ENCODE data around the gene AFMID. TPM values are rescaled to one million over a fixed set of nuclear protein-coding genes. Genes with fewer than 3 reads are reported as not detected.
A peak's percentile ranks its signal among the peaks of the same experiment; 100 is the strongest.

AFMID gene
- total and polyA plus RNA-seq, 2 of the 13 experiments (the other 11 are each of a cell fraction or from before 2014, with no cell fraction given) = 249 to 270 TPM

- peak; percentile 47; the same call in 1 of the 2 replicates for TF ChIP-seq IKZF5 (CRISPR knock-in tag; IDR thresholded peaks at IDR 0.05)
- TF ChIP-seq ZNF431 (CRISPR knock-in tag; IDR thresholded peaks at IDR 0.05; ENCODE audit: borderline replicate concordance, low read depth) = peak; percentile 78
- no peak for TF ChIP-seq MYNN (CRISPR knock-in tag; IDR thresholded peaks at IDR 0.05; ENCODE audit: low read depth)
- TF ChIP-seq SMARCE1 (IDR thresholded peaks at IDR 0.05; ENCODE audit: borderline replicate concordance) = no peak
- TF ChIP-seq CHCHD3 (CRISPR knock-in tag; IDR thresholded peaks at IDR 0.05) = no peak
- no peak for TF ChIP-seq KDM4B (CRISPR knock-in tag; IDR thresholded peaks at IDR 0.05)
- no peak; the same call in 1 of the 2 replicates for TF ChIP-seq ZNF678 (CRISPR knock-in tag; IDR thresholded peaks at IDR 0.05)
- peak; percentile 24 for TF ChIP-seq RFX5 (IDR thresholded peaks at IDR 0.05; ENCODE audit: low read depth, low read length)
- peak; percentile 43; the same call in 1 of the 2 replicates for TF ChIP-seq NKX3-1 (CRISPR knock-in tag; IDR thresholded peaks at IDR 0.05)
- peak; percentile 52; the same call in 1 of the 2 replicates for TF ChIP-seq IRF2 (CRISPR knock-in tag; IDR thresholded peaks at IDR 0.05)
- TF ChIP-seq PHF5A (CRISPR knock-in tag; IDR thresholded peaks at IDR 0.05; ENCODE audit: low read depth, unreplicated experiment) = peak; percentile 94
- 0 out of 2 replicates have a peak, but pooled peaks have one; percentile 22 for TF ChIP-seq MTERF4 (CRISPR knock-in tag; IDR thresholded peaks at IDR 0.05)
- TF ChIP-seq ZSCAN29 (CRISPR knock-in tag; conservative IDR thresholded peaks at IDR 0.05) = 0 out of 2 replicates have a peak, but pooled peaks have one; percentile 27
- TF ChIP-seq CENPT (CRISPR knock-in tag; IDR thresholded peaks at IDR 0.05; ENCODE audit: low read depth) = peak; percentile 83; the same call in 1 of the 2 replicates
- TF ChIP-seq ZNF777 (CRISPR knock-in tag; IDR thresholded peaks at IDR 0.05) = peak; percentile 93
- peak; percentile 95 for TF ChIP-seq ZBTB7A (CRISPR knock-in tag; IDR thresholded peaks at IDR 0.05)
- peak; percentile 91 for TF ChIP-seq YEATS4 (CRISPR knock-in tag; IDR thresholded peaks at IDR 0.05; ENCODE audit: borderline replicate concordance)
- TF ChIP-seq FOXM1 (CRISPR knock-in tag; IDR thresholded peaks at IDR 0.05) = peak; percentile 24; the same call in 1 of the 2 replicates
- TF ChIP-seq ZNF740 (CRISPR knock-in tag; IDR thresholded peaks at IDR 0.05) = peak; percentile 52; the same call in 1 of the 2 replicates
- no peak; the same call in 1 of the 2 replicates for TF ChIP-seq FOXA3 (CRISPR knock-in tag; IDR thresholded peaks at IDR 0.05)
- peak; percentile 77; the same call in 1 of the 2 replicates for TF ChIP-seq ZNF724P (CRISPR knock-in tag; IDR thresholded peaks at IDR 0.05; ENCODE audit: borderline replicate concordance)
- peak; percentile 78; the same call in 1 of the 2 replicates for TF ChIP-seq ARNT2 (CRISPR knock-in tag; IDR thresholded peaks at IDR 0.05; ENCODE audit: low read depth)
- TF ChIP-seq ELK4 (CRISPR knock-in tag; IDR thresholded peaks at IDR 0.05; ENCODE audit: borderline replicate concordance) = peak; percentile 12; the same call in 1 of the 2 replicates
Measured at GRCh38 chr17:78168242-78168902, 18.8 kb upstream of the AFMID start, which contains the start of gene SYNGR2 (continued).

Measured in HepG2 (cell line).